Panc1 (cell line): ENCODE results near the gene MUC3A.

Experiments
- CTCF ChIP-seq: fragments of 450-650 bp; IDR thresholded peaks from 2 replicates; pipeline ENCODE4 v1.5.1; 2017; ENCODE audit warnings: mild to moderate bottlenecking
- POLR2AphosphoS5 ChIP-seq: IDR thresholded peaks from 2 replicates; pipeline ENCODE4 v1.6.1; 2012; ENCODE audit warnings: mild to moderate bottlenecking, low read depth, low read length, moderate library complexity
- SIN3A ChIP-seq: IDR thresholded peaks from 2 replicates; pipeline ENCODE4 v1.6.1; 2012; ENCODE audit warnings: low read depth, mild to moderate bottlenecking, low read length, moderate library complexity, borderline replicate concordance; ENCODE audit not compliant: insufficient read depth
- TCF7L2 ChIP-seq: IDR thresholded peaks from 2 replicates; pipeline ENCODE4 v1.6.1; 2011; ENCODE audit warnings: mild to moderate bottlenecking, low read depth, low read length, inconsistent platforms
- TF ChIP-seq, protein P1 (sequence below), 2 experiments: IDR thresholded peaks; 2 replicates each; pipeline ENCODE4 v1.6.1; 2011 to 2012; ENCODE audit warnings: low read depth in 2 of 2, control low read depth in 1 of 2, low read length in 1 of 2, mild to moderate bottlenecking in 1 of 2, moderate library complexity in 1 of 2; ENCODE audit not compliant: insufficient read depth in 1 of 2

DNA sequence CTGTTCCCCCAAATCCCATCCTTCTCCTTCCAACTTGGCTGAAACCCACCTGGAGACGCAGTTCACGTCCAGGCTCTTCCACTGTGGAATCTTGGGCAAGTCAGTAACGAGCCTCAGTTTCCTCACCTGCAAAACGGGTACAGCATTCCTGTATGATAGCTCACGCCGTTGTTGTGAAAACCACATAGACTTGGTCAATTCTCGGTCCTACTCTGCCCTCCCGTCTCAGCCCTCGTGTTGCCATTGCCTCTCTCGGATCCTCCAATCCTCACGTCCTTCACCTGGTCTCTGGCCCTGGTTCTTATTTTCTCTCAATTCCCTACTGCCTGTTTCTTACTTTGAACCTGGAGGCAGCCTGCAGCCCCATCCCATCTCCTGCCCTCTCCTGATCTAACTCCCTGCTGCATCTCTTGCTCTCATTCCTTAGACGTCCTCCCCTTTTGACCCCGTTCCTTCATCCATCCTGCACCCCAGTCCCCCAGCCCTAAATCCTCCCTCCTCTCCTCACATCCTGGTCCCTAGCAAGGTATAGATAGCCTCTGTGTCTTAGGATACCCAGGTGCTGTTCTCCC lies 18.0 kb downstream of the MUC3A start:
- TF ChIP-seq POLR2AphosphoS5 (no peak), CTCF (no peak), SIN3A (no peak), TCF7L2 (no peak)
- TF ChIP-seq, protein P1, sequence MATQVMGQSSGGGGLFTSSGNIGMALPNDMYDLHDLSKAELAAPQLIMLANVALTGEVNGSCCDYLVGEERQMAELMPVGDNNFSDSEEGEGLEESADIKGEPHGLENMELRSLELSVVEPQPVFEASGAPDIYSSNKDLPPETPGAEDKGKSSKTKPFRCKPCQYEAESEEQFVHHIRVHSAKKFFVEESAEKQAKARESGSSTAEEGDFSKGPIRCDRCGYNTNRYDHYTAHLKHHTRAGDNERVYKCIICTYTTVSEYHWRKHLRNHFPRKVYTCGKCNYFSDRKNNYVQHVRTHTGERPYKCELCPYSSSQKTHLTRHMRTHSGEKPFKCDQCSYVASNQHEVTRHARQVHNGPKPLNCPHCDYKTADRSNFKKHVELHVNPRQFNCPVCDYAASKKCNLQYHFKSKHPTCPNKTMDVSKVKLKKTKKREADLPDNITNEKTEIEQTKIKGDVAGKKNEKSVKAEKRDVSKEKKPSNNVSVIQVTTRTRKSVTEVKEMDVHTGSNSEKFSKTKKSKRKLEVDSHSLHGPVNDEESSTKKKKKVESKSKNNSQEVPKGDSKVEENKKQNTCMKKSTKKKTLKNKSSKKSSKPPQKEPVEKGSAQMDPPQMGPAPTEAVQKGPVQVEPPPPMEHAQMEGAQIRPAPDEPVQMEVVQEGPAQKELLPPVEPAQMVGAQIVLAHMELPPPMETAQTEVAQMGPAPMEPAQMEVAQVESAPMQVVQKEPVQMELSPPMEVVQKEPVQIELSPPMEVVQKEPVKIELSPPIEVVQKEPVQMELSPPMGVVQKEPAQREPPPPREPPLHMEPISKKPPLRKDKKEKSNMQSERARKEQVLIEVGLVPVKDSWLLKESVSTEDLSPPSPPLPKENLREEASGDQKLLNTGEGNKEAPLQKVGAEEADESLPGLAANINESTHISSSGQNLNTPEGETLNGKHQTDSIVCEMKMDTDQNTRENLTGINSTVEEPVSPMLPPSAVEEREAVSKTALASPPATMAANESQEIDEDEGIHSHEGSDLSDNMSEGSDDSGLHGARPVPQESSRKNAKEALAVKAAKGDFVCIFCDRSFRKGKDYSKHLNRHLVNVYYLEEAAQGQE (IDR thresholded peaks at IDR 0.05; ENCODE audit: insufficient read depth in 1 of 2, low read depth in 2 of 2, low read length in 1 of 2): peak in 1 of 2 experiments; percentile 45; a peak in 1 of 4 replicates
